Measurements from ENCODE around the gene HBEGF. TPM values are rescaled to one million over a fixed set of nuclear protein-coding genes. Genes with fewer than 3 reads are reported as not detected.
"Not testable (repeated sequence)": the region's sequence is repeated elsewhere in the genome, so short reads cannot be mapped to it uniquely, and the experiment has no call there.

The HBEGF gene
- total RNA-seq, 1 donor from 2014 or later, result 3.0 TPM

DNA sequence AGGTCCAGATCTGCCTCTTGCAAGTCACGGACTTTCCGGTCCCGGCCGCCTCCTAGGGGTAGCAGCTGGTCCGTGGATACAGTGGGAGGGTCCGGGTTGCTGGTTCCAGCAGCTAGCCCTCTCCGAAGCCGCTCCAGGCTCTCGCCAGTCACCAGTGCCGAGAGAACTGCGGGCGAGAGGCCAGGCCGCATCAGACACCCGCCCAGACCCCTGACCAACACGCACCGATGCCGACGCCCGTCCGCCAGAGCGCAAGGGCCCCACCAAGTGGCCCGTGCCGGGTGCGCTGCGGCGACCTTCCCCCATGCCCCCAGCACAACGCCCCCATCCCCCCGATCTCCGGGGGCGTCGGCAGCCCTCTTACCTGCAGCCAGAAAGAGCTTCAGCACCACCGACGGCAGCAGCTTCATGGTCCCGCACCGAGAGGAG, 470 bp downstream of the HBEGF start:
- DNase-seq (ENCODE audit: low spot score in 2 of 2), result peak in 1 of 2 donors; percentile 83
- peaks cover 4 to 28% of the 10 kb centered on the region in 2 donors for H3K4me1 ChIP-seq
- TF ChIP-seq, protein P1, sequence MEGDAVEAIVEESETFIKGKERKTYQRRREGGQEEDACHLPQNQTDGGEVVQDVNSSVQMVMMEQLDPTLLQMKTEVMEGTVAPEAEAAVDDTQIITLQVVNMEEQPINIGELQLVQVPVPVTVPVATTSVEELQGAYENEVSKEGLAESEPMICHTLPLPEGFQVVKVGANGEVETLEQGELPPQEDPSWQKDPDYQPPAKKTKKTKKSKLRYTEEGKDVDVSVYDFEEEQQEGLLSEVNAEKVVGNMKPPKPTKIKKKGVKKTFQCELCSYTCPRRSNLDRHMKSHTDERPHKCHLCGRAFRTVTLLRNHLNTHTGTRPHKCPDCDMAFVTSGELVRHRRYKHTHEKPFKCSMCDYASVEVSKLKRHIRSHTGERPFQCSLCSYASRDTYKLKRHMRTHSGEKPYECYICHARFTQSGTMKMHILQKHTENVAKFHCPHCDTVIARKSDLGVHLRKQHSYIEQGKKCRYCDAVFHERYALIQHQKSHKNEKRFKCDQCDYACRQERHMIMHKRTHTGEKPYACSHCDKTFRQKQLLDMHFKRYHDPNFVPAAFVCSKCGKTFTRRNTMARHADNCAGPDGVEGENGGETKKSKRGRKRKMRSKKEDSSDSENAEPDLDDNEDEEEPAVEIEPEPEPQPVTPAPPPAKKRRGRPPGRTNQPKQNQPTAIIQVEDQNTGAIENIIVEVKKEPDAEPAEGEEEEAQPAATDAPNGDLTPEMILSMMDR (IDR thresholded peaks at IDR 0.05), result peak in 2 of 3 experiments; percentile 31 to 43
- intact Hi-C loops (cut with DNase I), result loop anchor here (2.0 to 5.0 kb wide), 4 partner anchors 43 to 239 kb away; partner anchors contain the start of gene PFDN1
- H3K4me3 ChIP-seq, result peak overlapping the region; percentile 69 to 93
- no peaks in the 10 kb centered on the region for H3K9me3 ChIP-seq
- H3K27me3 ChIP-seq, result no peaks in the 10 kb centered on the region
- no peaks in the 10 kb centered on the region for H3K36me3 ChIP-seq
- H3K27ac ChIP-seq, result peak overlapping the region; percentile 75 to 80

DNA sequence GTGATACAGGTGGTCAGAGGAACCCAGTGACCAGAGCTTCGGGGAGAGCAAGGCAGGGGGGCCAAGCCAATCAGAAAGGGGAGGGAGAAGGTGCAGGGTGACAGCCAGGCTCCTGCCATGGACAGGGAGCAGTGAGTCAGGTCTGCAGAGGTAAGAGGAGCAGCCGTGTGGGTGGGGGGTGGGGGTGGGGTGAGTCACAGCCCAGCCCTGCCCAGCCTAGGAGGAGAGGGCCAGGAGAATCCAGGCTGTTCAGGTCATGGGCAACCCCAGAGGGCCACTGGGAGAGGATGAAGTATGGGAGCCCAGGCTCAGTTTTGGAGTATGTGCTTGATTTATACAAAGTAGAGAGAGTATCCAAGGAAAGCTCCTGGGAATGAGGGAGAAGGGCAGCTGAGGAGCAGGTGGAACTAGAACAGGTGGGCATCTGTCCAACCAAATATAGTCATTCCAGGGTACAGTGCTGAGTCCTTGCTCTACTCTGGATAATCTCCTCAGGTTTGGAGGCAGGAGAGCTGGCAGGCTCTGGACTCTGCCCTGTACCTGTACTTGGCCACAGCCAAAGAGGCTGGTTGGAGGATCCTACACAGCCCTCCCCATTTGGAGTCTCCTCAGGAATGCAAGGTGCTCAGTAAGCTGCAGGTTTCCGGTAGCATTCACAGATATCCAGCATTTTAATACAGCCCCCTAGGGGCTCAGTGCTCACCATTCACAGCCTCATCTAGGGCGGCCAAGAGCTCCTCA, 1.6 kb downstream of the HBEGF start:
- Histone ChIP-seq H3K27me3 (no peaks in the 10 kb centered on the region), H3K4me1 (peaks cover 4 to 29% of the 10 kb centered on the region in 2 donors), H3K9me3 (no peaks in the 10 kb centered on the region), H3K36me3 (no peaks in the 10 kb centered on the region), H3K4me3 (peak overlapping the region; percentile 69 to 93), H3K27ac (peak overlapping the region in 1 of 2 donors; percentile 12)
- TF ChIP-seq, protein P1 (IDR thresholded peaks at IDR 0.05), result no peak
- intact Hi-C loops (cut with DNase I), result loop anchor here (5.0 kb wide), 3 partner anchors 83 to 238 kb away; no protein-coding TSS in a partner anchor
- DNase-seq (ENCODE audit: low spot score in 2 of 2), result no peak

DNA sequence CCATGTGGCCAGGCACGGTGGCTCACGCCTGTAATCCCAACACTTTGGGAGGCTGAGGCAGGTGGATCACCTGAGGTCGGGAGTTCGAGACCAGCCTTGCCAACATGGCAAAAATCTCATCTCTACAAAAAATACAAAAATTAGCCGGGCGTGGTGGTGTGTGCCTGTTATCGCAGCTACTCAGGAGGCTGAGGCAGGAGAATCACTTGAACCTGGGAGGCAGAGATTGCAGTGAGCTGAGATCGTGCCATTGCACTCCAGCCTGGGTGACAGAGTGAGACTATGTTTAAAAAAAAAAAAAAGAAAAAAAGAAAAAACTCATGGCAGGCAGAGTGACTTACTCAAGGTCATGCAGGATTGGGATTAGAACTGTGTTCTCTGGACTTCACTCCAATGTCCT, 2.6 kb downstream of the HBEGF start:
- H3K27ac ChIP-seq; intact Hi-C loops (cut with DNase I); H3K36me3 ChIP-seq; DNase-seq (ENCODE audit: low spot score in 2 of 2); H3K4me3 ChIP-seq; H3K9me3 ChIP-seq; H3K27me3 ChIP-seq: not testable (repeated sequence)
- H3K4me1 ChIP-seq, result peaks cover 6 to 29% of the 10 kb centered on the region in 2 donors

DNA sequence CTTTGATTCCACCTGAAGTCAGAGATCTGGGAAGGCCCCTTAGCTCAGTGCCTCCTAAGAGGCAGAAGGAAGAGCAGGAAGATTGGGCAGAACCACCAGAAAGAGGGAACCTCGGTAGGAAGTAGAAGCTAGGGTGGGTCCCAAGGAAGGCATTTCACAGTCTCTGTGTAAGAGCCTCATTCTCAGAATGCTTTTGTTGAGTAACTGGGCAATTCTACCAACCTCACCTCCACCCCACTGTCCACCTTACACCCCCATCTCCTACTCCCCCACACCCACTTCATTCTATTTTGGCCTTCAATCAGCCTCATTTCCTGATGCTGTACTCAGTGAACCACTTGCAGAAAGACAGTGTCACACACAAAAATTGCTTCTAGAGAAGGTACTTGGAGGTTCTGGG, 3.5 kb downstream of the HBEGF start:
- TF ChIP-seq, protein P1 (IDR thresholded peaks at IDR 0.05), result no peak
- Histone ChIP-seq H3K27me3 (no peaks in the 10 kb centered on the region), H3K9me3 (no peaks in the 10 kb centered on the region), H3K4me1 (peaks cover 6 to 32% of the 10 kb centered on the region in 2 donors), H3K27ac (peak overlapping the region; percentile 26 to 37), H3K36me3 (no peaks in the 10 kb centered on the region), H3K4me3 (no peak overlapping the region)
- DNase-seq (ENCODE audit: low spot score in 2 of 2), result no peak
- intact Hi-C loops (cut with DNase I), result no loop called here

DNA sequence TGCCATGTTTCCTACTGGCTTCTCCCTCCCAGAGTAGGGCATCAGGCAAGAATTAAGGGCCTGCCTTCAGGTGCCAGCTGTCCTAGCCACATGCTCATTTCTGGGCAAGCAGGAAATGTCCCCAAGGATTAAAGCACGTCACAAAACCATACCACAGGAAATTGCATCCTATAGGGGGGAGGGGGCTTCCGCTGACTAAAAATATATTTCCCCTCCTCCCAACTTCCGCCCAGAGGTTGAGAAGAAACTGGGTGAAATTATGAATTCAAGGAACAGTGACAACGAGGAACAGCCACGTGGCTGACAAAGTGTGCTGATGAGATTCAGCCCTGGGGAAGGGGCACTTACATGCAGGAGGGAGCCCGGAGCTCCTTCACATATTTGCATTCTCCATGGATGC, 4.1 kb downstream of the HBEGF start:
- H3K27ac ChIP-seq, result peak overlapping the region; percentile 42 to 49
- no peak overlapping the region for H3K4me3 ChIP-seq
- no peaks in the 10 kb centered on the region for H3K9me3 ChIP-seq
- intact Hi-C loops (cut with DNase I), result no loop called here
- H3K36me3 ChIP-seq, result no peaks in the 10 kb centered on the region
- peaks cover 6 to 35% of the 10 kb centered on the region in 2 donors for H3K4me1 ChIP-seq
- DNase-seq (ENCODE audit: low spot score in 2 of 2), result peak in 1 of 2 donors; percentile 70
- no peaks in the 10 kb centered on the region for H3K27me3 ChIP-seq
- TF ChIP-seq, protein P1 (IDR thresholded peaks at IDR 0.05), result no peak

DNA sequence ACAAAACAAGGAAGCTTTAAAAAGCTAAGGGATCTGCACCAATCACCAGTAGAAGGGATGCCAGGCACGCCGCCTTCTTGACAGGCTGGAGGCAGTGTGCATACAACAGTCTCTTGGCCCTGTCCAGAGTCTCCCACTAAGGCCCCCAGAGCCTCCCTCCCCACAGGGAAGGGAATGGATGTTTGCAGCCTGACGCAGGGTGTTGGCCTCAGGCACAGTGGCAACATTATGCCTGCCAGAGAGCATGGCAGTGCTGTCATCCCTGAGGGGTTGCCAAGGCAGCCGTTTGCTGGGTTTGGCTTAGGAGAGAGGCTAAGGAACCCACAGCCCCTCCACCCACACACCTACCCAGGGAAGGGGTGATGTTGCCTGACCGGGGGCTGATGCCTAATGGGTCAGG, 4.8 kb downstream of the HBEGF start:
- intact Hi-C loops (cut with DNase I), result no loop called here
- TF ChIP-seq, protein P1 (IDR thresholded peaks at IDR 0.05), result no peak
- Histone ChIP-seq H3K27me3 (no peaks in the 10 kb centered on the region), H3K36me3 (no peaks in the 10 kb centered on the region), H3K9me3 (no peaks in the 10 kb centered on the region), H3K27ac (peak overlapping the region; percentile 42 to 49), H3K4me3 (peak overlapping the region in 1 of 2 donors; percentile 13), H3K4me1 (peaks cover 6 to 38% of the 10 kb centered on the region in 2 donors)
- peak; percentile 58 to 91 for DNase-seq (ENCODE audit: low spot score in 2 of 2)

All from ascending aorta (tissue), 2 donors.